Amygdala (tissue), 56 donors: Measurements from ENCODE around the gene OVOL1.
"Not testable (repeated sequence)": the region's sequence is repeated elsewhere in the genome, so short reads cannot be mapped to it uniquely, and the experiment has no call there.

Source experiments
- DNase-seq, 56 donors: peaks; one replicate each; lab custom pipeline; 2025; lab: John Stamatoyannopoulos, UW

Gene OVOL1

GRCh38 chr11:65786786-65787636, at the start of gene OVOL1:
Gene OVOL1 (plus strand): TSS chr11:65787063. CDS start chr11:65787374, 311 bp downstream.
- no peak for DNase-seq

- DNase-seq = no peak
These were observed 47.8 kb upstream of the OVOL1 start for GRCh38 chr11:65739022-65739421.

GRCh38 chr11:65741185-65741584, 45.7 kb upstream of the OVOL1 start:
- no peak for DNase-seq

DNA sequence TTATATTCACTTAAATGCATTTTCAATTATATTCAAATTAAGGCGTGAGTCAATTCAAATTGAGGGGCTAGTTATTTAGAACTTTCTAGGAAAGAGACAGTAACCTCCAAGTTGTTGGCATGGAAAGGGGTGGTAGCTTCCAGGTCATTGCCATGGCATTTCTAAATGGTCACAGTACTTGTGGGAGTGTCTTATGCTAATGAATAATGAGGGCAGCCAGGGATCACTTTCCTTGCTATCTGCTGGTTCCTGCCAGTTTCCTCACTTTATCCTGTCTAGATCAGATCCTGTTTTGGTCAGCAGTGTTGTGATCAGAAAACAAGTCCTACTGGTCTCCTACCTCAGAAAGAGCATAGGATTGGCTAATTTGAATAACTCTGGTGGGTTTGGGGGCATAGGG, 44.5 kb upstream of the OVOL1 start:
- DNase-seq = no peak

DNA sequence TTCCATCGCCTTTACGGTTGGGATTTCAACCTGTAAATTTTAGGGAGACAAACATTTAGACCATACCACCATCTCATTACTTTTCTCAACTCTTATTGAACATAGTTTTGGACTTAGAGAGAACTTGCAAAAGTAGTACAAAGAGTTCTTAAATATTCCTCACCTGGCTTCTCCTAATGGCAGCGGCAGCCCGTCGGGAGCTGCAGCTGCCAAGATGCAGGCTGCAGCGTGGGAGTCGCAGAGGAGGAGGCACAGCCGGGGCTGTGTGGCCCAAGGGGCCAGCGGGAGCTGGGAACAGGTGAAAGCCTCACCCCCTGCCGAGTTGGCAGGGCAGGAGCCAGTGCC, 43.2 kb upstream of the OVOL1 start:
- DNase-seq = no peak

DNA sequence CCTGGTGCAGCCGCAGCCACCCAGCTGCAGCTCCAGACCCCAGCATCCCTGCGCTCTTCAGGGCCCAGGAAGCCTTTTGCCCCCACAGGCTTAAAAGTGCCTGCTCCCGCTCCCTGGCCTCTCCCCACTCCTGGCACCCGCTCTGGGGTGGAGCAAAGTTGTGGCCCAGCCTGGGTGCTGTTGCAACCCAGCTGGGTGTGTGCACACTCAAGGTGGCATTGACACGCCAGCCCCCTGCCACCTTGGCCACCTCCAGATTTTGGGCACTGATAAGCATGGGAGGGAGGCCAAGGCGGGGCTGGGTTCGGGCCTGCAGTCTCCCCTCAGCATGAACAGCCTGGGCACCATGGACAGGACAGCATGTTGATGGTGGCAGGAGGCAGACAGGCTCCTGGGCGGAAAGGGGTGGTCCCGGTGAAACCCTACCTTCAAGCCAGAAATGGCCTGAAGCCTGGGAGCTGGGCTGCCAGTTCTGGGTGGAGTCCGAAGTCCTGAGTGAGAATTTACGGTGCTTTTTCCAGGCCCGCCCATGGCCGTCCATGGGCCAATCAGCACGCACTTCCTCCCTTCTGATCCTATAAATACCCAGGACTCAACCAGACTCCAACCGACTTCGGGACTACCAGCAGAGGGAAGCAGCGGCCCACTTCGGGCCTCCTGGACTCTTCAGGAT, 42.7 kb upstream of the OVOL1 start:
- no peak for DNase-seq

GRCh38 chr11:65744699-65745042, 42.2 kb upstream of the OVOL1 start:
- no peak for DNase-seq

DNA sequence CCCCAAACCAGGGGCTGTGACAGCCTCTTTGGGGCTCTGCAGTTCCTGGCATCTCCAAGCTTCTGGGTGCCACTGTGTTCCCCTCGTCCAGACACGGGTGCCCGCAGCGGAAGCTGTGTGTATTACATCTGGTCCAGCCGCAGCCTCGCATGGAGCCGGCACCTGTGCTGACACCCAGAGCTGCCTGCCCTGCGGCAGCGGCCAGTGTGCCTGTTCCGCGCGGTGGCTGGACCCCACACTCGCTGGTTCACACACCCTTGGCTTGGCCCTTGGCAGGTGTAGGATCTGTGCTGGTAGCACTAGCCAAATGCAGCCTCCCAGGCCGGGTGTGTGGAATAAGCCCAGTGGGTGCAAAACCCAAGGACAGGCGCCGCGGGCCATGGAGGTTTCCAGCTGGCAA, 41.8 kb upstream of the OVOL1 start:
- no peak for DNase-seq

- not testable (repeated sequence) for DNase-seq
These were observed 24.7 kb upstream of the OVOL1 start for GRCh38 chr11:65762169-65762568.

DNA sequence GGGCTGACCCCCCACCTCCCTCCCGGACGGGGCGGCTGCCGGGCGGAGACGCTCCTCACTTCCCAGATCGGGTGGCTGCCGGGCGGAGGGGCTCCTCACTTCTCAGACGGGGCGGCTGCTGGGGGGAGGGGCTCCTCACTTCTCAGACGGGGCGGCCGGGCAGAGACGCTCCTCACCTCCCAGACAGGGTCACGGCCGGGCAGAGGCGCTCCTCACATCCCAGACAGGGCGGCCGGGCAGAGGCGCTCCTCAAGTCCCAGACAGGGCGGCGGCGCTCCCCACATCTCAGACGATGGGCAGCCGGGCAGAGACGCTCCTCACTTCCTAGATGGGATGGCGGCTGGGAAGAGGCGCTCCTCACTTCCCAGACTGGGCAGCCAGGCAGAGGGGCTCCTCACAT, 24.0 kb upstream of the OVOL1 start:
- DNase-seq = not testable (repeated sequence)

DNA sequence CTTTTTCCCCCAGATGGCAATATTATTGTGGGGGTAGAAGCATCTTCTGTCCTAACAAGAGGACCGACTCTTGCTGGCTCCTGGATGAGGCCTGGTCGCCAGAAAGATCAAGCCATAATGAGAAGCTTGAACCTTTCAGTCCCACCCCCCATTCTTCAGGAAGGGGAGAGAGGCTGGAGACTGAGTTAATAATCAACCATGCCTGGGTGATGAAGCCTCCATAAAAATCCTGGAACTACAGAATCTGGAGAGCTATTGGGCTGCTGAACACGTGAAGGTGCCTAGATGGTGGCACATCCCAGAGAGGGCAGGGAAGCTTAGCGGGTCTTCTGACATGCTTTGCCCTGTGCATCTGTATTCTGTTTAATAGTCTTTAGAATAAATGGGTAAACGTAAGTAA, 22.4 kb upstream of the OVOL1 start:
- no peak for DNase-seq

- no peak for DNase-seq
These were observed 20.3 kb upstream of the OVOL1 start for GRCh38 chr11:65766535-65766934.

- DNase-seq = no peak
These were observed 19.5 kb upstream of the OVOL1 start for GRCh38 chr11:65767406-65767805.

GRCh38 chr11:65767806-65768205, 19.1 kb upstream of the OVOL1 start:
- DNase-seq = not testable (repeated sequence)

DNA sequence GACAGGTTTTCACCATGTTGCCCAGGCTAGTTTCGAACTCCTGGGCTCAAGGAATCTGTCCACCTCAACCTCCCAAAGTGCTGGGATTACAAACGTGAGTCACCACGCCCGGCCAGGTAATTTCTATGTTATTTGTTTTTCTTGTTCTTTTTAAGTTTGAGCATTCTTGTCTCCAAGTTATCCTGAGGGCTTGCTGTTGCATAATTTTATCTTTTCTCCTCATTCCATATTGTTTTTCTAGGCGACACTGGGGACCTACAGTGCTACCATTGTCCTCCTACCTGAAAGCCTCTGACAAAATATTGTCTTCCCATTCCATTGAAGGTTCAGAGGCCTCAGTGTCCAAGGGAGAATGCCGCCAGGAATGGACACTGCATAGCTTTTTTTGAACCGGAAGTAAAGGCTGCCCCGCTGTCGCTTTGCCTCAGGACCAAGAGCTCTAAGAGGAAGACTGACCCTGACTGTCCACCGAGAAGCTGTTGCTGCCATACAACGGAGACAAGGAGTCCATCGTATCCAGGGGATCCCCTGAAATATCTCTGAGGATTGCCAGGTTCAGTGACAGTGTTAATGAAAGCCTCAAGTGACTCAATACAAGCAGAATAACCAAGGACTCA, 15.8 kb upstream of the OVOL1 start:
- DNase-seq = no peak

DNA sequence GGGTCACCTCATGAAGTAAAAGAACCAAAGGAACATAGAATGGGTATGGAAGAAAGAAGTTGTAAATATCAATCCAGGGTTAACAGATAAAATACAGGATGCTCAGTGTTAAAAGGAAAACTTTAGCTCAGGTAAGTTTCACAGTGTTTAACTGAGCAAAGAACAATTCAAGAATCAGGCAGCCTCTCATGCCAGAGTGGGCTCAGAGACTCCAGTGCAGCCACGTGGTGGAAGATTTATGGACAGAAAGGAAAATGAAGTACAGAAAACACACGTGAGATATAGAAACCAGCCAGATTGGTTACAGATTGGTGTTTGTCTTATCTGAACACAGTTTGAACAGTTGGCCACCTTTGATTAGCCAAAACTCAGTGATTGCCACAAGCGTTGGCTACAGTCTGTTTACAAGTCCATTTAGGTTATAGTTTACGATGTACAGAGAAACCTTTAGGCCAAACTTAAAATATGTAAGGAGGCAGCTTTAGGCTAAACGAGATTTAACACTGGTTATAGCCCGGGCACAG, 15.2 kb upstream of the OVOL1 start:
- no peak for DNase-seq

GRCh38 chr11:65773784-65774411, 13.0 kb upstream of the OVOL1 start:
- DNase-seq = no peak

DNA sequence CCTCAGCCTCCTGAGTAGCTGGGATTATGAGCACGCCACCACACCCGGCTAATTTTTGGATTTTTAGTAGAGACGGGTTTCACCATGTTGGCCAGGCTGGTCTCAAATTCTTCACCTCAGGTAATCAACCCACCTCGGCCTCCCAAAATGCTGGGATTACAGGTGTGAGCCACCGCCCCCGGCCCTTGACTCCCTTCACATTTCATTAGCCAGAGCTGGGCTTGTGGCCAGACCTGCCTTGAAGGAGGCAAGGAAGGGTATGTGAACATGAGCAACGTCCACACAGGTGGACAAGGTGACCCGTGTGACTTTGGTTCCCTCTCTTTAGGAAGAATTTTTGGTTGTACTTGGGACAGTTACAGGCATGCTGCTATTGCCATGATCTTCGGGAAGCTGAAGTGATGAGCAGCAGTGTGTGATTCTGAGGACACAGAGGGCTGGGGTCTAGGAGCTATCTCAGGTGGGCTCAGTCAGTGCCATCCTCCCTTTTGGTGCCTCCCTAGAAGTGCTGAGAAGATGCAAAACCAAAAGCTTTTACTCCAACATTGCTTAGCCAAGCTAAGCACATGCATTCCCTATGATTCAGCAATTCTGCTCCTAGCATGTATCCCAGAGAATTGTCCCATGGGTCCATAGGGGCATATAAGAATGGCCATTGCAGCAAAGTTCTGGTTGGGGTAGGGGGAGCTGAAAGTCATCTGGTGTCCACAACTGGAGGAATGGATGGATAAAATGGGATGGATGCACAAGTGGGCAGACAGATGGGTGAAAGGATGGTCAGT, 12.1 kb upstream of the OVOL1 start:
- DNase-seq = no peak

DNA sequence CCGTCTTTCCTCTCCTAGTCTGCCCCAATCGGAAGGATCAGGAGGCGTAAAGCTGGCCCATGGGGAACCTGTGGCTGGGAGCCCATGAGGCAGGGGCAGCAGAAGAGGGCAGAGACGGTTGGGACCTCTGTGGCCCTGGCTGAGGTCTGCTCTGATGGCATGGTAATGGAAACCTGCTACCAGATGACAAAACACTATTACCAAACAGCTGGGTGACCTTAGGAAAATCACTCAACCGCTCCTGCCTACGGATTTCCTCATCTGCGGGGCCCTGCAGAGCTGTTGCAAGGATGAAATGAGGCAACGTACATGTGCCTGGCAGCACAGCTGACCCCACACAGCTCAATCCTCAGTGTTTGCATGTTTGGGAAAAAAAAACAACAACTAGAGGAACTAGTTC, 10.7 kb upstream of the OVOL1 start:
- no peak for DNase-seq

DNA sequence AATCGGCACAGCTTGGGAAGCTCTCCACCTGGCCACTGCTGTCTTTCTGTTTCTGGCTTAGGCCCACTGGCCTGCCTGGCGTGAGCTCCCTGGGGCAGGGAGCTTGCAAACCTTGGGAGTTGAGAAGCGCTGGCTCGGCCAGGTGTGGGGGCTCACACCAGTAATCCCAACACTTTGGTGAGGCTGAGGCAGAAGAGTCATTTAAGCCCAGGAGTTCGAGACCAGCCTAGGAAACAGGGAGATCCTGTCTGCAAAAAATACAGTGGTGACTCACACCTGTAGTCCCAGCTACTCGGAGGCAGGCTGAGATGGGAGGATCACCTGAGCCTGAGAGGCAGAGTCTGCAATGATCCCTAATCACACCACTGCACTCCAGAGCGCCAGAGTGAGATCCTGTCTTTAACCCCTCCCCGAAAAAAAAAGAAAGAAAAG, 10.1 kb upstream of the OVOL1 start:
- no peak for DNase-seq
